ENCODE results near the gene TBC1D4. TPM values are rescaled to one million over a fixed set of nuclear protein-coding genes. Genes with fewer than 3 reads are reported as not detected.

TBC1D4 gene
- total RNA-seq, 1 donor from 2014 or later, result 1.5 TPM

- no peak for TF ChIP-seq CTCF (IDR thresholded peaks at IDR 0.05)
- ATAC-seq (ENCODE audit: low read depth) (no peak), DNase-seq (no peak)
- H3K4me3 Mint-ChIP-seq, result no peak overlapping the region
- CTCF ChIA-PET, result no interaction called here
- H3K36me3 Mint-ChIP-seq (ENCODE audit: low read depth), result no peaks in the 10 kb centered on the region
- intact Hi-C loops (cut with micrococcal nuclease), result no loop called here
- H3K9me3 Mint-ChIP-seq, result peaks cover 2% of the 10 kb centered on the region
- POLR2A ChIA-PET, result no interaction called here
- peaks cover 11% of the 10 kb centered on the region for H3K4me1 Mint-ChIP-seq
- H3K27me3 Mint-ChIP-seq, result peaks cover 18% of the 10 kb centered on the region
- no peak overlapping the region for H3K27ac Mint-ChIP-seq
Observed at GRCh38 chr13:75423946-75424345, 58.0 kb downstream of the TBC1D4 start.

GRCh38 chr13:75422028-75422427 lies 59.9 kb downstream of the TBC1D4 start:
- peaks cover 2% of the 10 kb centered on the region for H3K9me3 Mint-ChIP-seq
- DNase-seq (no peak), ATAC-seq (ENCODE audit: low read depth) (no peak)
- no peak overlapping the region for H3K4me3 Mint-ChIP-seq
- no peak for TF ChIP-seq CTCF (IDR thresholded peaks at IDR 0.05)
- intact Hi-C loops (cut with micrococcal nuclease), result no loop called here
- peaks cover 15% of the 10 kb centered on the region for H3K27me3 Mint-ChIP-seq
- no peaks in the 10 kb centered on the region for H3K36me3 Mint-ChIP-seq (ENCODE audit: low read depth)
- CTCF ChIA-PET, result no interaction called here
- H3K4me1 Mint-ChIP-seq, result peaks cover 11% of the 10 kb centered on the region
- H3K27ac Mint-ChIP-seq, result no peak overlapping the region
- POLR2A ChIA-PET, result no interaction called here

- H3K36me3 Mint-ChIP-seq (ENCODE audit: low read depth), result no peaks in the 10 kb centered on the region
- H3K9me3 Mint-ChIP-seq, result peaks cover 2% of the 10 kb centered on the region
- no peak overlapping the region for H3K27ac Mint-ChIP-seq
- intact Hi-C loops (cut with micrococcal nuclease), result no loop called here
- ATAC-seq (ENCODE audit: low read depth), result no peak
- H3K27me3 Mint-ChIP-seq, result peaks cover 17% of the 10 kb centered on the region
- peaks cover 11% of the 10 kb centered on the region for H3K4me1 Mint-ChIP-seq
- DNase-seq, result no peak
- H3K4me3 Mint-ChIP-seq, result no peak overlapping the region
- POLR2A ChIA-PET, result no interaction called here
- TF ChIP-seq CTCF (IDR thresholded peaks at IDR 0.05), result no peak
- CTCF ChIA-PET, result no interaction called here
Observed at GRCh38 chr13:75421133-75421532, 60.8 kb downstream of the TBC1D4 start.

DNA sequence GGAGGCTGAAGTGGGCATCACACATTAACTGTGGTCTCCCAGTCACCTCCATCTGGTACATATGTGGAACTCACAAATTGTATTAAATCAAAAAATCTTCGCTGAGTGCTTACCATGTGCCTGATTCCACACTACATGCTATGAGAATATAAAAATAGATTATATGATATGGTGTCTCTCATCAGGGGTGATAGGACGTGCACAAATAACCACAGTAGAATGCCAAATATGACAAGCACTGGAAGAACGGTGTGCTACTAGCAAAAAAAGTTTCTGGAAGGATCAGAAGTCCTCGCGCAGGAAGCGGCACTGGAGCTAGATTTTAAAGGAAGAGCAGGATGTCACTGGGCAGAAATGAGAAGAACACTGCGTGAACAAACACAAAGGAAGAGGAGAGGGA lies 62.3 kb downstream of the TBC1D4 start:
- no peak overlapping the region for H3K27ac Mint-ChIP-seq
- ChIA-PET CTCF (no interaction called here), POLR2A (no interaction called here)
- no peak for TF ChIP-seq CTCF (IDR thresholded peaks at IDR 0.05)
- intact Hi-C loops (cut with micrococcal nuclease), result no loop called here
- H3K4me3 Mint-ChIP-seq, result no peak overlapping the region
- peaks cover 4% of the 10 kb centered on the region for H3K4me1 Mint-ChIP-seq
- no peaks in the 10 kb centered on the region for H3K36me3 Mint-ChIP-seq (ENCODE audit: low read depth)
- no peak for DNase-seq
- peaks cover 14% of the 10 kb centered on the region for H3K27me3 Mint-ChIP-seq
- no peaks in the 10 kb centered on the region for H3K9me3 Mint-ChIP-seq
- ATAC-seq (ENCODE audit: low read depth), result no peak

GRCh38 chr13:75418997-75419396 lies 63.0 kb downstream of the TBC1D4 start:
- peaks cover 14% of the 10 kb centered on the region for H3K27me3 Mint-ChIP-seq
- ChIA-PET CTCF (no interaction called here), POLR2A (no interaction called here)
- no peak overlapping the region for H3K27ac Mint-ChIP-seq
- intact Hi-C loops (cut with micrococcal nuclease), result no loop called here
- DNase-seq (no peak), ATAC-seq (ENCODE audit: low read depth) (no peak)
- H3K4me1 Mint-ChIP-seq, result no peaks in the 10 kb centered on the region
- no peaks in the 10 kb centered on the region for H3K36me3 Mint-ChIP-seq (ENCODE audit: low read depth)
- no peak for TF ChIP-seq CTCF (IDR thresholded peaks at IDR 0.05)
- H3K9me3 Mint-ChIP-seq, result no peaks in the 10 kb centered on the region
- H3K4me3 Mint-ChIP-seq, result no peak overlapping the region

All from activated B cell treated with CpG ODN at 0.5 μM for 24 hours (primary cell).